ENCODE measurements around the gene ARHGEF39.

The ARHGEF39 gene, protein sequence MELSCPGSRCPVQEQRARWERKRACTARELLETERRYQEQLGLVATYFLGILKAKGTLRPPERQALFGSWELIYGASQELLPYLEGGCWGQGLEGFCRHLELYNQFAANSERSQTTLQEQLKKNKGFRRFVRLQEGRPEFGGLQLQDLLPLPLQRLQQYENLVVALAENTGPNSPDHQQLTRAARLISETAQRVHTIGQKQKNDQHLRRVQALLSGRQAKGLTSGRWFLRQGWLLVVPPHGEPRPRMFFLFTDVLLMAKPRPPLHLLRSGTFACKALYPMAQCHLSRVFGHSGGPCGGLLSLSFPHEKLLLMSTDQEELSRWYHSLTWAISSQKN

DNA sequence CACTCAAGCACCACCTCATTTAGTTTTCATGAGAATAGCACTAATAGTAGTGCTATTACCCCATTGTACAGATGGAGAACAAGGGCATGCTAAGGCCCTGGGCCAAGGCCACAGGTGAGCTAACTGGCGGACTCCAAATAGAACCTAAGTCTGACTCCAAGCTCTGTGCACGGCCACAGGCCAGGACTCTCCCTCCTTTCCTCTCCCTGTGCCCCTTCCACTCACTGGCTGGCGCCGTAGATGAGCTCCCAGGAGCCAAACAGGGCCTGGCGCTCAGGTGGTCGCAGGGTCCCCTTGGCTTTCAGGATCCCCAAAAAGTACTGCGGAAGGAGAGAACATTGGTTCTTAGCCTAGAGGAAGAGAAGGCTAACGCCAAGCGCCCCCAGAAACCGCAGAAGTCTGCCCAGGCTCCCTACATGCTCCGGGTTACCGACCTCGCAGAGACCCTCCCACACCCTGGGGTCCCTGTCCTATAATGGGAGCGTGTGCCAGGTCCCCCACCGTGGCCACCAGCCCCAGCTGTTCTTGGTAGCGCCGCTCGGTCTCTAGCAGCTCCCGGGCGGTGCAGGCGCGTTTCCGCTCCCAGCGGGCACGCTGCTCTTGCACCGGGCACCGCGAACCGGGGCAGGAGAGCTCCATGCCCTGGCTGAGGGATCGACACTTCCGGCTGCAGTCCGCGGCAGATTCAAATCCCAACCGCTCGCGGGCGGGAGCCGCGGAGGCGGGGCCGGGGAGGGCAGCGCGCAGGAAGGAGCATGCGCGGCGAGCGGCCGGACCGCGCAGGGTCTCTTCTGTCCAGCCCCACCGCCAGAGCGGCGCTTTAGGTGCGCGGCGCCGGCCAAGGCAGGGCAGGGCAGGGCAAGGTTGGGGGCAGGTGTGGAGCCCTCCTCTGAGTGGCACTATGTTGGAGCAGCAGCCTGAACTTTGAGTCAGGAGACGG is at the start of gene ARHGEF39:
ARHGEF39 (minus strand) TSS at position 665 of the 940 bp plus-strand sequence; CDS start at position 639, 26 bp downstream.
- DNase-seq (ENCODE audit: low read depth) = peak; percentile 61
- H3K4me3 ChIP-seq (ENCODE audit: control insufficient read depth, low read depth, low read length) = peak within 1 kb of the TSS; percentile 67
- TF ChIP-seq, protein P1, sequence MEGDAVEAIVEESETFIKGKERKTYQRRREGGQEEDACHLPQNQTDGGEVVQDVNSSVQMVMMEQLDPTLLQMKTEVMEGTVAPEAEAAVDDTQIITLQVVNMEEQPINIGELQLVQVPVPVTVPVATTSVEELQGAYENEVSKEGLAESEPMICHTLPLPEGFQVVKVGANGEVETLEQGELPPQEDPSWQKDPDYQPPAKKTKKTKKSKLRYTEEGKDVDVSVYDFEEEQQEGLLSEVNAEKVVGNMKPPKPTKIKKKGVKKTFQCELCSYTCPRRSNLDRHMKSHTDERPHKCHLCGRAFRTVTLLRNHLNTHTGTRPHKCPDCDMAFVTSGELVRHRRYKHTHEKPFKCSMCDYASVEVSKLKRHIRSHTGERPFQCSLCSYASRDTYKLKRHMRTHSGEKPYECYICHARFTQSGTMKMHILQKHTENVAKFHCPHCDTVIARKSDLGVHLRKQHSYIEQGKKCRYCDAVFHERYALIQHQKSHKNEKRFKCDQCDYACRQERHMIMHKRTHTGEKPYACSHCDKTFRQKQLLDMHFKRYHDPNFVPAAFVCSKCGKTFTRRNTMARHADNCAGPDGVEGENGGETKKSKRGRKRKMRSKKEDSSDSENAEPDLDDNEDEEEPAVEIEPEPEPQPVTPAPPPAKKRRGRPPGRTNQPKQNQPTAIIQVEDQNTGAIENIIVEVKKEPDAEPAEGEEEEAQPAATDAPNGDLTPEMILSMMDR (conservative IDR thresholded peaks at IDR 0.05; ENCODE audit: control insufficient read depth, insufficient read depth, low read depth, low read length) = no peak

DNA sequence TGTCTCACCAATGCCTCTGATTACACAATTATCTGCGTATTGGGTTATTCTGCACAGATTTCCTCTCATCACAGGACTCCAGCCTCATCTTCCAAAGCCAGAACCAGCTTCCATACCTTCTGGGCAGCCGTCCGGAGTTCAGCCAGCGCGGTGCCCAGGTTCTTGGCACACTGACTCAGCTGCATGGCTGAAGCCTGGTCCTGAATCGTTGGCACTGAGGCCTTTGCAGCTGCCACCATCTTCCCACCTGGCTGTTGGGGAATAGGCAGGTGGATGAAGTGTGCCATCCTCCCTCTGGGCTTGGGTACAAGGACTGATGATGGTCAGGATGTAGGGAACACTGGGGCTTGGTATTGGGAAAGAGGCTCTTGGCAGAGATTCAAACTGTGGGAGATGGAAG is 49.1 kb upstream of the ARHGEF39 start:
- H3K4me3 ChIP-seq (ENCODE audit: control insufficient read depth, low read depth, low read length) = no peak overlapping the region
- TF ChIP-seq, protein P1 (conservative IDR thresholded peaks at IDR 0.05; ENCODE audit: control insufficient read depth, insufficient read depth, low read depth, low read length) = no peak
- DNase-seq (ENCODE audit: low read depth) = no peak

DNA sequence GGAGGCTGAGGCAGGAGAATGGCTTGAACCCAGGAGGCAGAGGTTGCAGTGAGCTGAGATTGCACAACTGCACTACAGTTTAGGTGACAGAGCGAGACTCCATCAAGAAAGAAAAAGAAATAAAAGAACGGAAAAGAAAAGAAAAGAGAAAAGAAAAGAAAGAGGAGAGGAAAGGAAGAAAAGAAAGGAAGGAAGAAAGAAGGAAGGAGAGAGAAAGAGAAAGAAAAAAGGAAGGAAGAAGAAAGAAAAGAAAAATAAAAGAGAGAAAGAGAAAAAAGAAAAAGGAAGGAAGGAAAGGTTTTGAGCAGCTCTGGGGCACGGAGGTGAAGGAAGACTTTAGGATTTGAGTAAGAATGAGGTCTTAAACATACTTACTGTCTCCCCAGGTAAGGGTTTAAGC is 48.6 kb upstream of the ARHGEF39 start:
- DNase-seq (ENCODE audit: low read depth) = no peak
- no peak overlapping the region for H3K4me3 ChIP-seq (ENCODE audit: control insufficient read depth, low read depth, low read length)
- TF ChIP-seq, protein P1 (conservative IDR thresholded peaks at IDR 0.05; ENCODE audit: control insufficient read depth, insufficient read depth, low read depth, low read length) = no peak

DNA sequence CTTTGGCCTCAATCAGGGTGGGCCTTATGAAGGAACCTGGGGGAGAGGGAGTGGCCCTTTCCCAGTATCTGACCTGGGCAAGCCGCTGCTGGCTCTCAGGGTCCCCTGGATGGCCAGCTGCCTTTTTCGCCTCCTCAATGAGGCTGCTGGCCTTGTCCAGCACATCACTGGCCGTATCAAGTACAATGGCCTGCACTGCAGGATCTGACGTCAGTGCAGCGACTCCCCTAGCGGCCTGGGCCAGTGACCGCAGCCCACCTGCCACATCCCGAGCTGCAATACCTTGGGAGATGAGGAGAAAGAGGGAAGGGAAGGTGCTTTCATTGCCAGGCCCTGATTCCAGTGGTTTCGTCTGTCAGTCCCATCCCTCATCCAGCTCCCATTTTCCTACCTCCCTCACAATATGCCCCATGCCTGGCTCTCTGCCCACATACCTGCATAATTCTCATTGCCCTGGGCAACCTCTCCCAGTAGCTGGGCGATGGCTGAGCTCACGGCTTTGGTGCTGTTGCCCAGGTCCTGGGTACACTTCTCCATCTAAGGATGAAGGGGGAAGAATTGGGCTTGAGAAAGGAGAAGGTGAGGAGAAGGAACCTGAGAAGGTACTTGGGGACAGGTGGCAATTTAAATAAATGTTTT is 47.9 kb upstream of the ARHGEF39 start:
- TF ChIP-seq, protein P1 (conservative IDR thresholded peaks at IDR 0.05; ENCODE audit: control insufficient read depth, insufficient read depth, low read depth, low read length) = no peak
- DNase-seq (ENCODE audit: low read depth) = no peak
- no peak overlapping the region for H3K4me3 ChIP-seq (ENCODE audit: control insufficient read depth, low read depth, low read length)

DNA sequence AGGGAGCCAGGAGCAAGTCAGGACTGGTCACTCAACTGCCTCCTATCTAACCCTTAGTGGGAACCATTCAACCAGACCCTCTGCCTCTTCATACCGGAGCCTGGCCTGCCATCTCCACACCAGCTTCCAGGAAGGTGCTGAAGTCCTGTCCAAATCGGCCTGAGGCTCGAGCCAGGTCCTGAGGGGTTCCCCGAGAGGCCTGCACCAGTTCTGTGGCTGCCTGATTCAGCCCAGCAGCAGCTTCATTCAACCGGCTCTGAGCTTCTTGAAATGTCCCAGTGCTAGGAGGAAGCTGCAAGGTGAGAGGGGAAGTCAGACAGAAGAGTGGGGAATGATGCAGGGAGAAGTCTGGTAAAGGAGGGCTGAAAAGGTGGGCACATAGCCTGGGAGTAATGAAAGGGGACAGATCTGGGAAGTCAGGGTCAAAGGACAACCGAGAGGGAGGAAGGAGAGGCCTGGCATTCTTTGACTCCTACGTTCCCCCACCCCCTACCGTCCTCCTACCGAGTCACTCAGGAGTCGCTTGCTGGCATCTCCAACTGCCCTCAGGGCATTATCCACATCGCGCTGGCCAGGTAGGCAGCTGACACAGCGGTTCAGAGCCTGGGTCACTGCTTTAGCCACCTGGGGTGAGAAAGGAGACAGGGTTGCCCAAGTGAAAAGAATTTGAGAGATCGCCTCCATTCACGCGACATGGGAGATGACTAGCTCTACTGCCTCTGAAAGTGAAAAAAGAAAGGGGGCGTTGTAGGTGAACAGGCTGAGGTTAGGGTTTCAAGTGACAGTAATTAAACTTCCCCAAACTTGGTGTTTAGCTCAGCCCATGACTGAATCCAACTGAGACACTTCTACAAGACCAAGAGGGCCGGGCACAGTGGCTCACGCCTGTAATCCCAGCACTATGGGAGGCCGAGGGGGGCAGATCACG is 46.8 kb upstream of the ARHGEF39 start:
- DNase-seq (ENCODE audit: low read depth) = no peak
- no peak overlapping the region for H3K4me3 ChIP-seq (ENCODE audit: control insufficient read depth, low read depth, low read length)
- TF ChIP-seq, protein P1 (conservative IDR thresholded peaks at IDR 0.05; ENCODE audit: control insufficient read depth, insufficient read depth, low read depth, low read length) = no peak
